ENCODE measurements around the gene SAFB. TPM values are rescaled to one million over a fixed set of nuclear protein-coding genes. Genes with fewer than 3 reads are reported as not detected.
A peak's percentile ranks its signal among the peaks of the same experiment; 100 is the strongest.

SAFB gene
- total RNA-seq, 2 experiments from 2014 or later: 68.9 to 177 TPM

- intact Hi-C loops (cut with micrococcal nuclease; ENCODE audit: unreplicated experiment): loop anchor here (10.0 kb wide), 2 partner anchors 173 to 353 kb away; partner anchors contain the start of genes DUS3L and RANBP3
- Histone ChIP-seq H3K4me2 (ENCODE audit: low read length) (peak overlapping the region; percentile 97), H2AFZ (ENCODE audit: low read length) (no peak overlapping the region), H4K20me1 (ENCODE audit: insufficient read depth, low read length) (peaks cover 42% of the 10 kb centered on the region), H3K4me3 (ENCODE audit: low read depth, low read length, poor library complexity, severe bottlenecking) (peak overlapping the region; percentile 95), H3K27ac (ENCODE audit: low read depth, low read length, poor library complexity, severe bottlenecking) (no peak overlapping the region), H3K9me2 (ENCODE audit: insufficient read depth, low read length) (no peaks in the 10 kb centered on the region), H3K9me3 (ENCODE audit: low read length) (no peaks in the 10 kb centered on the region), H3K36me3 (ENCODE audit: insufficient read depth, low read length) (peaks cover 84% of the 10 kb centered on the region), H3K4me1 (ENCODE audit: insufficient read depth, low read length, poor library complexity, severe bottlenecking) (peaks cover 39% of the 10 kb centered on the region), H3K79me2 (ENCODE audit: insufficient read depth, low read depth, low read length) (peaks cover 93% of the 10 kb centered on the region)
- ChIA-PET CTCF (ENCODE audit: unreplicated experiment) (no interaction called here), POLR2A (interaction anchor here (0.6 to 1.3 kb wide), 2 partner anchors 68 to 1686 kb away, joined by 4 to 5 read pairs; partner anchors contain the start of gene RPL36)
- DNase-seq (ENCODE audit: low spot score): no peak
- BruUV-seq (replicated peaks): no TSS peak
- TF ChIP-seq EZH2phosphoT487 (IDR thresholded peaks at IDR 0.05; ENCODE audit: borderline replicate concordance, low read depth, low read length): no peak
- TF ChIP-seq CTCF (conservative IDR thresholded peaks at IDR 0.05; ENCODE audit: low read length): no peak
These were observed 1.5 kb upstream of the SAFB start for GRCh38 chr19:5621311-5621944.

- peak; percentile 23 for DNase-seq (ENCODE audit: low spot score)
- H4K20me1 ChIP-seq (ENCODE audit: insufficient read depth, low read length): peaks cover 47% of the 10 kb centered on the region
- peak overlapping the region; percentile 80 for H3K27ac ChIP-seq (ENCODE audit: low read depth, low read length, poor library complexity, severe bottlenecking)
- CTCF ChIA-PET (ENCODE audit: unreplicated experiment): no interaction called here
- H2AFZ ChIP-seq (ENCODE audit: low read length): peak overlapping the region; percentile 24; the same call in 1 of the 2 replicates
- TF ChIP-seq EZH2phosphoT487 (IDR thresholded peaks at IDR 0.05; ENCODE audit: borderline replicate concordance, low read depth, low read length) (no peak), CTCF (conservative IDR thresholded peaks at IDR 0.05; ENCODE audit: low read length) (no peak)
- peak overlapping the region; percentile 95 for H3K4me3 ChIP-seq (ENCODE audit: low read depth, low read length, poor library complexity, severe bottlenecking)
- no peaks in the 10 kb centered on the region for H3K9me2 ChIP-seq (ENCODE audit: insufficient read depth, low read length)
- peak overlapping the region; percentile 97 for H3K4me2 ChIP-seq (ENCODE audit: low read length)
- POLR2A ChIA-PET: interaction anchor here (0.6 to 1.3 kb wide), 6 partner anchors 10 to 1827 kb away, joined by 3 to 5 read pairs (median 3); partner anchors contain the start of gene RPL36
- no peaks in the 10 kb centered on the region for H3K9me3 ChIP-seq (ENCODE audit: low read length)
- intact Hi-C loops (cut with micrococcal nuclease; ENCODE audit: unreplicated experiment): loop anchor here (2.0 to 10.0 kb wide), 4 partner anchors 59 to 353 kb away; partner anchors contain the start of genes DUS3L, HSD11B1L, MICOS13 and RANBP3
- peaks cover 84% of the 10 kb centered on the region for H3K36me3 ChIP-seq (ENCODE audit: insufficient read depth, low read length)
- H3K79me2 ChIP-seq (ENCODE audit: insufficient read depth, low read depth, low read length): peaks cover 96% of the 10 kb centered on the region
- peaks cover 45% of the 10 kb centered on the region for H3K4me1 ChIP-seq (ENCODE audit: insufficient read depth, low read length, poor library complexity, severe bottlenecking)
- BruUV-seq (replicated peaks): no TSS peak
These were observed 878 bp upstream of the SAFB start for GRCh38 chr19:5621945-5622464.

Measured in OCI-LY7 (cell line).